HG02840 (cell line): ENCODE results near the gene ATP8B3.
"Not testable (repeated sequence)": the region's sequence is repeated elsewhere in the genome, so short reads cannot be mapped to it uniquely, and the experiment has no call there.

Source experiments
- ATAC-seq: cut with Tn5 transposase; IDR thresholded peaks from one replicate; pipeline ENCODE4 v1.9.1; 2021; ENCODE audit warnings: mild to moderate bottlenecking, moderate library complexity, moderate number of reproducible peaks; ENCODE audit not compliant: unreplicated experiment, low FRiP score

Gene ATP8B3

GRCh38 chr19:1805401-1806183, 6.5 kb downstream of the ATP8B3 start:
- no peak for ATAC-seq

- ATAC-seq = no peak
Measured at GRCh38 chr19:1804858-1805257, 7.2 kb downstream of the ATP8B3 start.

GRCh38 chr19:1799695-1800342, 12.3 kb downstream of the ATP8B3 start:
- ATAC-seq = no peak

GRCh38 chr19:1797313-1797712, 14.8 kb downstream of the ATP8B3 start:
- not testable (repeated sequence) for ATAC-seq

GRCh38 chr19:1796395-1797142, 15.5 kb downstream of the ATP8B3 start:
- no peak for ATAC-seq

GRCh38 chr19:1794424-1795172, 17.5 kb downstream of the ATP8B3 start:
- no peak for ATAC-seq

- no peak for ATAC-seq
Measured at GRCh38 chr19:1791879-1792278, 20.2 kb downstream of the ATP8B3 start.

GRCh38 chr19:1790054-1790792, 21.9 kb downstream of the ATP8B3 start:
- ATAC-seq = no peak

GRCh38 chr19:1789261-1790041, 22.6 kb downstream of the ATP8B3 start:
- no peak for ATAC-seq

- ATAC-seq = no peak
Measured at GRCh38 chr19:1787116-1787515, 25.0 kb downstream of the ATP8B3 start.

GRCh38 chr19:1786668-1787067, 25.4 kb downstream of the ATP8B3 start:
- no peak for ATAC-seq

- ATAC-seq = no peak
Measured at GRCh38 chr19:1785310-1785709, 26.8 kb downstream of the ATP8B3 start.

- no peak for ATAC-seq
Measured at GRCh38 chr19:1783874-1784273, 28.2 kb downstream of the ATP8B3 start.

- no peak for ATAC-seq
Measured at GRCh38 chr19:1783354-1783753, 28.7 kb downstream of the ATP8B3 start.

- ATAC-seq = no peak
Measured at GRCh38 chr19:1782521-1782920, 29.6 kb downstream of the ATP8B3 start.

GRCh38 chr19:1780272-1780958, 31.7 kb downstream of the ATP8B3 start:
- ATAC-seq = no peak

- ATAC-seq = no peak
Measured at GRCh38 chr19:1779574-1779973, 32.5 kb downstream of the ATP8B3 start.

GRCh38 chr19:1777149-1777548, 34.9 kb downstream of the ATP8B3 start:
- no peak for ATAC-seq
